GM19099 (cell line): Measurements from ENCODE around the gene NFATC2.

ENCODE experiments used
- POLR2A ChIP-seq: IDR thresholded peaks from 3 replicates; pipeline ENCODE4 v1.6.1; 2011; ENCODE audit warnings: low read depth; ENCODE audit not compliant: insufficient read length; ENCODE audit errors: extremely low read depth

Gene NFATC2

GRCh38 chr20:51378171-51378928 lies 164.2 kb downstream of the NFATC2 start:
- no peak for TF ChIP-seq POLR2A

- no peak for TF ChIP-seq POLR2A
Observed at GRCh38 chr20:51377132-51377531, 165.4 kb downstream of the NFATC2 start.

GRCh38 chr20:51376111-51376510 lies 166.4 kb downstream of the NFATC2 start:
- TF ChIP-seq POLR2A = no peak

- no peak for TF ChIP-seq POLR2A
Observed at GRCh38 chr20:51375561-51375960, 167.0 kb downstream of the NFATC2 start.

GRCh38 chr20:51374961-51375360 lies 167.6 kb downstream of the NFATC2 start:
- TF ChIP-seq POLR2A = no peak

- TF ChIP-seq POLR2A = no peak
Observed at GRCh38 chr20:51374456-51374830, 168.1 kb downstream of the NFATC2 start.

GRCh38 chr20:51373713-51374455 lies 168.6 kb downstream of the NFATC2 start:
- no peak for TF ChIP-seq POLR2A

GRCh38 chr20:51372966-51373365 lies 169.6 kb downstream of the NFATC2 start:
- no peak for TF ChIP-seq POLR2A

- no peak for TF ChIP-seq POLR2A
Observed at GRCh38 chr20:51372176-51372803, 170.2 kb downstream of the NFATC2 start.

- TF ChIP-seq POLR2A = no peak
Observed at GRCh38 chr20:51371720-51372119, 170.8 kb downstream of the NFATC2 start.

- no peak for TF ChIP-seq POLR2A
Observed at GRCh38 chr20:51369503-51369902, 173.0 kb downstream of the NFATC2 start.

GRCh38 chr20:51368461-51369211 lies 173.9 kb downstream of the NFATC2 start:
- no peak for TF ChIP-seq POLR2A

GRCh38 chr20:51366155-51366886 lies 176.2 kb downstream of the NFATC2 start:
- no peak for TF ChIP-seq POLR2A

GRCh38 chr20:51365670-51366069 lies 176.8 kb downstream of the NFATC2 start:
- no peak for TF ChIP-seq POLR2A
